Inferior parietal cortex (tissue), 1 donor: ENCODE results near the gene PIGU.
"Not testable (repeated sequence)": the region's sequence is repeated elsewhere in the genome, so short reads cannot be mapped to it uniquely, and the experiment has no call there.

Experiments used
- DNase-seq: peaks from one replicate; pipeline ENCODE4 v3.0.0-alpha.2; 2016; ENCODE audit errors: extremely low spot score

Gene PIGU

GRCh38 chr20:34663213-34663943 lies 13.5 kb downstream of the PIGU start:
- no peak for DNase-seq

DNA sequence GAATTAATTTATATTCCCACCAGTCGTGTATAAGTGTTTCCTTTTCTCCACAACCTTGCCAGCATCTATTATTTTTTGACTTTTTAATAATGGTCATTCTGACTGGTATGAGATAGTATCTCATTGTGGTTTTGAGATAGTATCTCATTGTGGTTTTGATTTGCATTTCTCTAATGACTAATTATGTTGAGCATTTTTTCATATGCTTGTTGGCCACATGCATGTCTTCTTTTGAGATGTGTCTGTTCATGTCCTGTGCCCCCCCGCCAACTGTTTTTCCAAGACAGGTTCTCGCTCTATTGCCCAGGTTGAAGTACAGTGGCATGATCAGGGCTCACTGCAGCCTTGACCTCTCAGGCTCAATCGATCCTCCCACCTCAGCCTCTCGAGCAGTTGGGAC lies 15.1 kb downstream of the PIGU start:
- not testable (repeated sequence) for DNase-seq

DNA sequence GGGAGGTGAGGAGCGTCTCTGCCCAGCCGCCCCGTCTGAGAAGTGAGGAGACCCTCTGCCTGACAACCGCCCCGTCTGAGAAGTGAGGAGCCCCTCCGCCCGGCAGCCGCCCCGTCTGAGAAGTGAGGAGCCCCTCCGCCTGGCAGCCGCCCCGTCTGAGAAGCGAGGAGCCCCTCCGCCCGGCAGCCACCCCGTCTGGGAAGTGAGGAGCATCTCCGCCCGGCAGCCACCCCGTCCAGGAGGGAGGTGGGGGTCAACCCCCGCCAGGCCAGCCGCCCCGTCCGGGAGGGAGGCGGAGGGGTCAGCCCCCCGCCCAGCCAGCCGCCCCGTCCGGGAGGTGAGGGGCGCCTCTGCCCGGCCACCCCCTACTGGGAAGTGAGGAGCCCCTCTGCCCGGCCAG lies 18.2 kb downstream of the PIGU start:
- not testable (repeated sequence) for DNase-seq

DNA sequence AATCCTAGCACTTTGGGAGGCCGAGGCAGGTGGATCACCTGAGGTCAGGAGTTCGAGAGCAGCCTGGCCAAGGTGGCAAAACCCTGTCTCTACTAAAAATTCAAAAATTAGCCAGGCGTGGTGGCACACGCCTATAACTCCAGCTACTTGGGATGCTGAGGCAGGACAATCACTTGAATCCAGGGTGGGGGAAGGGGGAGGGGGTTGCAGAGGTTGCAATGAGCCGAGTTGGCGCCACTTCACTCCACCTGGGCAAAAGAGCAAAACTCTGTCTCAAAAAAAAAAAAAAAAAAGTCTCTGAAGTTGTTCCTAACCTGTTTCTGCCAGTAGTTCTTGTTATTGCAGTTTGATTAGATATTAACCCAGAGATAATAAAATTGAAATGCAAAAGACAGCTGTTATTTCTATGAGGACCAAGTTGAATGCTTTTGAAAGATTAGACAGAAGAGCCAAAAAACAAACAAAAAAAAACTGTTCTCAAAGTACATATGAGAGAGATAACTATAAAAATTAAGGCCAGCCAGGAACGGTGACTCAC lies 22.6 kb downstream of the PIGU start:
- DNase-seq: no peak

- no peak for DNase-seq
These were observed 25.7 kb downstream of the PIGU start for GRCh38 chr20:34651200-34651599.

- no peak for DNase-seq
These were observed 29.2 kb downstream of the PIGU start for GRCh38 chr20:34647737-34648136.

- DNase-seq: no peak
These were observed 31.9 kb downstream of the PIGU start for GRCh38 chr20:34644951-34645350.

- DNase-seq: no peak
These were observed 32.5 kb downstream of the PIGU start for GRCh38 chr20:34644345-34644744.

DNA sequence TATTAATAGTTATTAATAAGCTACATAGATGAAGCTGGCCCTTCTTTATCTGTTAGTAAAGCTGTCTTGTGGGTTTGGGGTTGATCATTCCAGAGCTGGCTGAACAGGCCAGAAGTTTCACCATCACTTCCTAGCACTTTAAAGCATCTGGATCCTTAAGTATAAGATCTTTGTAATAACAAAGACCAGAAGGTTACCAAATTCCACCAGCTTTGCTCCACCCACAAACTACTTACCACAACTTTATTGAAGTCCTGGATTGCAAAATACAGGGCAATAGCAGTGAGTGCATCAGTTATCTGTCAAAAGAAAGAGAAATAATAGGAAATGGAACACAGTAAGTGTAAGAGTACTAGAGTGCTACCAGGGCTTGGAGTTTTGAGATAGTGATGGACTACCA lies 33.0 kb downstream of the PIGU start:
- no peak for DNase-seq

GRCh38 chr20:34642009-34642408 lies 34.9 kb downstream of the PIGU start:
- no peak for DNase-seq

DNA sequence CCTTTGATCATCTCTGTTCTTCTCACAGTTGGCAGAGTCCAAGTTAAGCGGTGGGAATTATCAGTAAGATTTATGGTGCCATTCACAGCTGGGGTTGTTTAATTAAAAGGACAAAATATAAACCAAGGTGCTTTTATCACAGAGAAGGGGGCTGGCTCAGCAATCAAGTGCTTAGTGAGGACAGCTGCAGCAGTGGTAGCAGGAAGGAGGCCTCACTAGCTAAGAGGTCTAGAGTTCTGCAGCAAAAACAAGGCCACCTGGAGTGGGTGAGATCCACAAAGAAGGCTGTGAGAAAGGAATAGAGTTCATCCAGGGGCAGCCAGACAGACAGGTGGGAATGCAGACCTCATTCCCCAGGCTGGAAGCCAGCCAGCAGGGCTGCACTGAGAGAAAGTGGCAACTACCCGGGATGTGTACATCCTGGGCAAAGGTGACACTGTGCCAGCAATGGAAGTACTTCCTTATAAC lies 37.1 kb downstream of the PIGU start:
- DNase-seq: no peak

GRCh38 chr20:34638532-34638931 lies 38.4 kb downstream of the PIGU start:
- DNase-seq: no peak

DNA sequence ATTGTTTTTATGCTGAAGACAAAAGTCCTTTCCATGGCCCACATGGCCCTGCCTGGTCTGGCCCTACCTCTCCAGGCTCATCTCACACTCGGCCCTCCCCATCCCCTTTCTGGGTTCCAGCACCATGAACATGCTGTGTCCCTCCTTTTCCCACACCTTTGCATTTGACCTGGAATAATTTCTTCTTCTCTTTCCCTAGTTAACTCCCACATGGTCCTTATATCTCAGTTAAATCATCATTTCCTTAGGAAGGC lies 38.9 kb downstream of the PIGU start:
- no peak for DNase-seq

GRCh38 chr20:34637245-34638038 lies 39.5 kb downstream of the PIGU start:
- DNase-seq: peak; percentile 84

DNA sequence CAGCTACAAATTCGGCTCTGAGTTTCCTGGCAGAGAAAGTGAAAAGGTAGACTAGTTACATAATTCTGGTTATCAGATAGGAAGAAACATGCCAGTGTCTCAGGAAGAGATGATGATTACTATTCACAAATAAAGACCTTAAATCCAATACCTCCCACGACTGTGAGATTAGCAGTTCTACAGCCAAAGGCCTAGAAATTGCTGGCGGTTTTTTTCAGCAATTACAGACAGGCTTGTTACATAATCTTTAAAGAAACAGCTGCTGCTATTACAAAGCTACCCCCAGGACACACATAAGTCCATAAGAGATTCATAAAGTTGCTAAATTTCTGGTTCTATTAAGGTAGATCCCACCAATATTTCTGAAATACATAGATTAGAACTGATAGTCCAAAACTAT lies 40.2 kb downstream of the PIGU start:
- no peak for DNase-seq

GRCh38 chr20:34634392-34634791 lies 42.5 kb downstream of the PIGU start:
- no peak for DNase-seq

DNA sequence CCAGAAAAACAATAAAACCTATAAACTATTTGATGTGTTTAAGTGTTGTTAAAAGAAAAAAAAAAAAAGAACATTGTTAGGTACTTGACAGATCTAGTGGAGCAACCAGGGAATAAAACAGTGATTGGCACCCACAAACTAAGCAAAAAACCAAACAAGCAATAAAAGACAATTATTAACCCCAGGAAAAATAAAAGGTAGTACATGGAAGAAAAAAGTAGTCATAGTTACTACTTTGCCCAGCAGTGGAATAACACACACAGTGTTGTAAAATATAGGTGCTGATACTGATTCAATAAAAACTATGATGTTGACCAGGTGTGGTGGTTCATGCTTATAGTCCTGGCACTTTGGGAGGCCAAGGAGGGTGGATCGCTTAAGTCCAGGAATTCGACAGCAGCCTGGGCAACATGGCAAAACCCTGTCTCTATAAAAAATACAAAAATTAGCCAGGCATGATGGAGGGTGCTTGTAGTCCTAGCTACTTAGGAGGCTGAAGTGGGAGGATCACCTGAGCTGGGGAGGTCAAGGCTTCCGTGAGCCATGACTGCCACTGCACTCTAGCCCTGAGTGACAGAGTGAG lies 43.9 kb downstream of the PIGU start:
- no peak for DNase-seq

- no peak for DNase-seq
These were observed 47.0 kb downstream of the PIGU start for GRCh38 chr20:34629904-34630303.

GRCh38 chr20:34629342-34629741 lies 47.5 kb downstream of the PIGU start:
- DNase-seq: no peak

GRCh38 chr20:34628026-34628425 lies 48.9 kb downstream of the PIGU start:
- no peak for DNase-seq

DNA sequence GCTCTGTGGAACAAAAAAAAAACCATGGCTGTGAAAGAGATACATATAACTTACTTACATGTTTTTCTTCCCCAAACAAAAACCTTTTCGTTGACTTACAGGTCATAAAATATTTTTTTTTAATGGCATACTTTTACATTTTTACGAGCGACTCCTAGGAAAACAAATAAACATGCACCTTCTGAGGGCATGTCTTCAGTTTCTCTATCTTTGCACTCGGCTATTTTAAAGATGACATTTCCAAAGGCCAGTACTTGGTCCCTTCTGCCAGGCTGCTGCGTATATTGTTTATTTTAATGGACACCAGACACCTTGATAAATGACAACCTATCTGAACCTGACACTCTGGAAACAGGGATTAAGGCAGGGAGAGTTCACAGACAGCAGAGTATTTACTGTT lies 49.4 kb downstream of the PIGU start:
- DNase-seq: no peak

DNA sequence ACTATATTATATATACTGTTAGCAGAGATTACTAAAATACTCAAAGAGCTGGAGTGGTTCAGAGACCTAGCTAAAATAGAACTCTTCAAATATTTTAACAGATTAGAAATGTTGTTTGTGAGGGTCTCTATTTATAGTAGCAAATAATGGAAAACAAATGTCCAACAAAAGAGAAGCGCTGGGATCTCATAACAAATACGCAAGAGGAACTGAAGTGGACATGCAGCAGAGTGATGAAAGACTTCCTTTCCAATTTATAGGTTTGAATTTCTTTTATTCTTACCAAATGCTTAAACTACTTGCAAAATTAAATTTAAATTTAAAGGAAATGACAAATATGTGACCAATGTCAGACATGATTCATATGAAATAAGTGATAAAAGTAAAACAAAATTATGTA lies 49.9 kb downstream of the PIGU start:
- no peak for DNase-seq

DNA sequence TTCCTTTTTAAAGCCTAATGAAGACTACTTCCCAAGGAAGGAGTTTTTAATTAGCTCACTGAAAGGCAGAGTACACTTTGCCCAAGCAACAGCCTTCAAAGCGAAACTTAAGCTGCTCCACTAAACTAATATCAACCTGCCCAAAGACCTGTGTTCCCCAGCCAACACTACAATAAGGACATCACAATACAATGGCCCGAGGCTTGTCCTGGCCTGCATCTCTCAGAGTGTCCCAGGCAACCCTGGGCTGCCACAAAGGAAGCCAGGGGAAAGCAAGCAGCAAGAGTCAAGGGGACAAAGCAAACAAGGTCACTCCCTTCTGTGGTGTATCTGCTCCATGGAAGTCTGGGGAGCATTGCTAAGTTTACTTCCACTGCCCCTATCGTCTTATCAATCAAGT lies 52.3 kb downstream of the PIGU start:
- no peak for DNase-seq
